B cell (primary cell): ENCODE data around the gene TMEM37. TPM values are rescaled to one million over a fixed set of nuclear protein-coding genes. Genes with fewer than 3 reads are reported as not detected.

Experiments
- ATAC-seq: fragments of 200-7000 bp; cut with Tn5 transposase; one replicate; pipeline ENCODE4 v1.10.0; 2021; ENCODE audit warnings: low read depth, mild to moderate bottlenecking, moderate number of reproducible peaks, moderate library complexity
- CTCF ChIA-PET: fragments of 350-600 bp; sonication (Branson Sonifier 250); formaldehyde crosslinking; loops from one replicate; lab custom pipeline; 2021; ENCODE audit warnings: antibody characterized with exemption, inconsistent platforms; lab: Charles Lee
- POLR2A ChIA-PET: fragments of 350-600 bp; sonication (Branson Sonifier 250); formaldehyde crosslinking; loops from one replicate; lab custom pipeline; 2021; ENCODE audit warnings: antibody characterized with exemption; lab: Charles Lee
- DNase-seq: peaks from one replicate; pipeline ENCODE4 v3.0.0; 2013
- H2AFZ ChIP-seq: 2 replicates; pipeline ENCODE4 v1.6.1; 2012; ENCODE audit warnings: mild to moderate bottlenecking, low read depth, low read length; ENCODE audit not compliant: insufficient read depth, poor library complexity, severe bottlenecking
- H3K27ac ChIP-seq, 2 donors: 1 replicate in 1 of 2; 2 replicates in 1 of 2; pipeline ENCODE4 v1.5.1; 2012 to 2013; ENCODE audit warnings: low read length in 2 of 2, mild to moderate bottlenecking in 2 of 2, moderate library complexity in 1 of 2
- H3K27me3 ChIP-seq, 4 experiments: fragments of 200-600 bp in 1 of 4; sonication (generic) in 1 of 4; replicated peaks in 1 of 4; 1 replicate in 2 of 4; 2 replicates in 2 of 4; pipeline versions ENCODE4 v1.6.1 to v1.7.0; 2013 to 2016; ENCODE audit warnings: low read length in 3 of 4, mild to moderate bottlenecking in 2 of 4, mixed read lengths in 1 of 4, moderate library complexity in 1 of 4; ENCODE audit not compliant: insufficient read depth in 4 of 4, control insufficient read depth in 3 of 4; ENCODE audit errors: control extremely low read depth in 1 of 4
- H3K36me3 ChIP-seq, 2 experiments: replicated peaks in 1 of 2; 1 replicate in 1 of 2; 2 replicates in 1 of 2; pipeline versions ENCODE4 v1.6.1 to v1.7.1; 2013; ENCODE audit warnings: low read length in 1 of 2; ENCODE audit not compliant: insufficient read depth in 2 of 2, control insufficient read depth in 1 of 2; ENCODE audit errors: control extremely low read depth in 1 of 2, extremely low read depth in 1 of 2
- H3K4me1 ChIP-seq, 2 donors: fragments of 200-600 bp in 1 of 2; sonication (generic) in 1 of 2; 1 replicate in 1 of 2; 2 replicates in 1 of 2; pipeline versions ENCODE4 v1.5.1 to v1.6.1; 2013 to 2017; ENCODE audit warnings: low read length in 2 of 2; ENCODE audit not compliant: control insufficient read depth in 2 of 2, insufficient read depth in 2 of 2
- H3K4me2 ChIP-seq: replicated peaks from 2 replicates; pipeline ENCODE3; 2012; ENCODE audit warnings: mild to moderate bottlenecking, low read depth, low read length; ENCODE audit not compliant: poor library complexity, severe bottlenecking
- H3K4me3 ChIP-seq, 5 experiments: fragments of 200-600 bp in 1 of 5; sonication (generic) in 1 of 5; 1 replicate in 3 of 5; 2 replicates in 2 of 5; pipeline versions ENCODE4 v1.5.1 to v1.7.0; 2011 to 2016; ENCODE audit warnings: low read length in 4 of 5, mild to moderate bottlenecking in 4 of 5, low read depth in 2 of 5, control low read depth in 1 of 5, moderate library complexity in 1 of 5; ENCODE audit not compliant: insufficient read depth in 1 of 5; ENCODE audit errors: control extremely low read depth in 1 of 5, extremely low read depth in 1 of 5
- H3K79me2 ChIP-seq: fragments of 200-600 bp; sonication (generic); one replicate; pipeline ENCODE4 v1.6.0; 2016; ENCODE audit warnings: low read length; ENCODE audit not compliant: control insufficient read depth, insufficient read depth
- H3K9ac ChIP-seq: fragments of 200-600 bp; sonication (generic); 2 replicates; pipeline ENCODE4 v1.6.1; 2017; ENCODE audit warnings: mild to moderate bottlenecking, low read length, moderate library complexity
- H3K9me3 ChIP-seq, 3 donors: one replicate each; pipeline versions ENCODE4 v1.6.1 to v1.7.1; 2013; ENCODE audit warnings: low read length in 2 of 3; ENCODE audit not compliant: control insufficient read depth in 2 of 3, insufficient read depth in 1 of 3; ENCODE audit errors: control extremely low read depth in 1 of 3
- H4K20me1 ChIP-seq: 2 replicates; pipeline ENCODE4 v1.6.0; 2012; ENCODE audit warnings: mild to moderate bottlenecking, low read length; ENCODE audit not compliant: insufficient read depth, control insufficient read depth, poor library complexity, severe bottlenecking
- H3K27ac Mint-ChIP-seq: one replicate; pipeline ENCODE4 v1.8.0; 2021; ENCODE audit warnings: mixed read lengths
- H3K27me3 Mint-ChIP-seq: one replicate; pipeline ENCODE4 v1.8.0; 2021; ENCODE audit warnings: mixed read lengths
- H3K4me1 Mint-ChIP-seq: one replicate; pipeline ENCODE4 v1.8.0; 2021; ENCODE audit warnings: mixed read lengths
- H3K4me3 Mint-ChIP-seq: one replicate; pipeline ENCODE4 v1.8.0; 2021; ENCODE audit warnings: mixed read lengths
- H3K9me3 Mint-ChIP-seq: one replicate; pipeline ENCODE4 v1.8.0; 2022; ENCODE audit warnings: mixed read lengths; ENCODE audit not compliant: insufficient read depth
- EZH2 ChIP-seq: IDR thresholded peaks from 2 replicates; pipeline ENCODE4 v1.6.1; 2012; ENCODE audit warnings: borderline replicate concordance, low read depth, mild to moderate bottlenecking, moderate library complexity, low read length; ENCODE audit not compliant: insufficient read depth, poor library complexity, severe bottlenecking
- WGBS: methylation state at CpG from one replicate; pipeline ENCODE4 v1.1.5; 2013; ENCODE audit warnings: missing lambda C conversion rate; ENCODE audit not compliant: insufficient coverage; 5-methylcytosine and 5-hydroxymethylcytosine counted together
- intact Hi-C: fragments of 100-400 bp; cut with micrococcal nuclease; formaldehyde crosslinking; loops from one replicate; pipeline ENCODE4 v1.10.0; 2022
- polyA plus RNA-seq: library from polyadenylated mRNA; depleted of rRNA; stranded (reverse); fragments of >200 nt; gene quantifications from 2 replicates; pipeline ENCODE4 v1.2.3, GENCODE V29; 2012
- total RNA-seq, 2 donors: library from RNA; stranded (reverse); fragments of 120-200 nt in 1 of 2; gene quantifications; 1 replicate in 1 of 2; 2 replicates in 1 of 2; pipeline versions ENCODE4 v1.2.3 to v1.2.4, GENCODE V29; 2013 to 2022
- TF ChIP-seq, protein P1 (sequence below): fragments of 200-600 bp; IDR thresholded peaks from one replicate; pipeline ENCODE4 v1.8.0; 2022; ENCODE audit warnings: antibody characterized with exemption, mild to moderate bottlenecking

The TMEM37 gene
- total and polyA plus RNA-seq, 2 donors (not counting 1 experiment from before 2014, with no cell fraction given), result not detected

DNA sequence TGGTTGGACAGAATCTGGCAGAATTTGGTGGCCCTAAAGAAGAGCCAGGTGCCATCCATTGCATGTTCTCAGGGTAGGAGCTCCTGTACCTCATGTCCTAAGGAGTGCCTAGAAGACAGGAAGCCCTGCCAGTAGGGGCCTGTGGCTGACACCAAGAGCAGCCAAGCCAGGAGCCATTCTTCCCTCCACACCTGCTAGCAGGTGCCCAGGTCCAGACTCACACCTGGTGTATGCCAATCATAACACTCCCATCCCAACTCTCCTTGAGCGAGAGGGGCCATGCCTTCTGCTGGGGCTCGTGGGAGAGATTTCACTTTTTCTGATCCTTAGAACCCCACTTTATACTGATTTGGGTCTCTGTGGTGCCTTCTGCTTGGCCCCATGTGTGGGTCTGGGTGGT lies 26.5 kb upstream of the TMEM37 start:
- H3K4me1 Mint-ChIP-seq, result no peaks in the 10 kb centered on the region
- ChIA-PET POLR2A (no interaction called here), CTCF (interaction anchor here (1.3 to 2.7 kb wide), 4 partner anchors 70 to 298 kb away, joined by 3 to 15 read pairs (median 9); no protein-coding TSS in a partner anchor)
- peaks cover 11% of the 10 kb centered on the region for H3K27me3 Mint-ChIP-seq
- no peak for DNase-seq
- H3K4me3 Mint-ChIP-seq, result no peak overlapping the region
- intact Hi-C loops, result loop anchor here (5.0 kb wide), 1 partner anchor 1277 kb away; no protein-coding TSS in a partner anchor
- H3K9me3 ChIP-seq, result peaks cover 0 to 3% (median 0%) of the 10 kb centered on the region in 3 donors
- no peak for TF ChIP-seq EZH2
- TF ChIP-seq, protein P1, sequence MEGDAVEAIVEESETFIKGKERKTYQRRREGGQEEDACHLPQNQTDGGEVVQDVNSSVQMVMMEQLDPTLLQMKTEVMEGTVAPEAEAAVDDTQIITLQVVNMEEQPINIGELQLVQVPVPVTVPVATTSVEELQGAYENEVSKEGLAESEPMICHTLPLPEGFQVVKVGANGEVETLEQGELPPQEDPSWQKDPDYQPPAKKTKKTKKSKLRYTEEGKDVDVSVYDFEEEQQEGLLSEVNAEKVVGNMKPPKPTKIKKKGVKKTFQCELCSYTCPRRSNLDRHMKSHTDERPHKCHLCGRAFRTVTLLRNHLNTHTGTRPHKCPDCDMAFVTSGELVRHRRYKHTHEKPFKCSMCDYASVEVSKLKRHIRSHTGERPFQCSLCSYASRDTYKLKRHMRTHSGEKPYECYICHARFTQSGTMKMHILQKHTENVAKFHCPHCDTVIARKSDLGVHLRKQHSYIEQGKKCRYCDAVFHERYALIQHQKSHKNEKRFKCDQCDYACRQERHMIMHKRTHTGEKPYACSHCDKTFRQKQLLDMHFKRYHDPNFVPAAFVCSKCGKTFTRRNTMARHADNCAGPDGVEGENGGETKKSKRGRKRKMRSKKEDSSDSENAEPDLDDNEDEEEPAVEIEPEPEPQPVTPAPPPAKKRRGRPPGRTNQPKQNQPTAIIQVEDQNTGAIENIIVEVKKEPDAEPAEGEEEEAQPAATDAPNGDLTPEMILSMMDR, result no peak
- no peaks in the 10 kb centered on the region for H4K20me1 ChIP-seq
- no peak overlapping the region for H3K27ac ChIP-seq
- H3K27me3 ChIP-seq, result peaks cover 0 to 3% (median 0%) of the 10 kb centered on the region in 4 experiments
- H3K79me2 ChIP-seq, result no peaks in the 10 kb centered on the region
- no peak overlapping the region for H3K27ac Mint-ChIP-seq
- H3K4me1 ChIP-seq, result no peaks in the 10 kb centered on the region
- WGBS, result 94% methylated on average over 2 of the region's 2 CpGs
- no peaks in the 10 kb centered on the region for H3K9me3 Mint-ChIP-seq
- H3K4me2 ChIP-seq, result no peak overlapping the region
- H3K9ac ChIP-seq, result no peak overlapping the region
- no peaks in the 10 kb centered on the region for H3K36me3 ChIP-seq
- no peak for ATAC-seq
- H2AFZ ChIP-seq, result no peak overlapping the region
- H3K4me3 ChIP-seq, result no peak overlapping the region

DNA sequence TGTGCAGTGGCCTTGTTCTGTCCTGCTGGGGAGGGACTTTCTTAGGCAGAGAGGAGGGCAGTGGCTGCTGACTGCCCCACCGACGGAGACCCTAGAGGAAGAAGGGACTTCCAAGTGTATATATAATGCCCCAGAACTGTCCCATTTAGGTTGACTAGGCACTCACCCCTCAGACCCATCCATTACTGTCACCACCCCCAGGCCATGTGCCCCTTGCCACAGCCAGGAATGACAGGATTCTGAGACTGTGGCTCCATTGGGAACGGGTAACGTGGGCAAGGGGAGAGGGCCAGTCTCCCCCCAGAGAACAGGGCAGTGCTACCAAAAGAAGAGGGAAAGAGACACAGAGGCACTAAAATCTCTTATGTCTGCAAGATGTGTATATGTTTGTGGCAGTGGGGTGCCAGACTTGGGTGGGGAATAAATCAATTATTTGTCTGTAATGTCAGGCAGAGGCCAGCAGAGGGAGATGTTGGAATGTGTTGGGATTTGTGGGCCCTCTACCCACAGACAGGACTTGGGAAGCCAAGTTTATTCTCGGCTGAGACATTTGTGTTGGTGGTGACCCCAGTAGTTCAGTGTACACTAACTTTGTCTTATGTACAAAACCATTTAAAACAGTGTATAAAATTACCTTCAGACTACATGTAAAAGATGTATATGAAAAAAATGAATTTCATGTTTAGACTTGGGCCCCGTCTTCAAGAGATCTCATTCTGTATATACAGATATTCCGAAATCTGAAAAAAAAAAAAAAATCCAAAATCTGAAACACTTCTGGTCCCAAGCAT lies 24.0 kb upstream of the TMEM37 start:
- ChIA-PET CTCF (interaction anchor here (0.7 to 4.0 kb wide), 7 partner anchors 9 to 702 kb away, joined by 3 to 41 read pairs (median 3); no protein-coding TSS in a partner anchor), POLR2A (no interaction called here)
- Mint-ChIP-seq H3K9me3 (no peaks in the 10 kb centered on the region), H3K4me1 (no peaks in the 10 kb centered on the region), H3K4me3 (no peak overlapping the region), H3K27me3 (peaks cover 15% of the 10 kb centered on the region), H3K27ac (no peak overlapping the region)
- no peak overlapping the region for H3K27ac ChIP-seq
- no peaks in the 10 kb centered on the region for H3K4me1 ChIP-seq
- no peaks in the 10 kb centered on the region for H3K36me3 ChIP-seq
- WGBS, result 77% methylated on average over 4 of the region's 7 CpGs
- H3K27me3 ChIP-seq, result peaks cover 0 to 3% (median 0%) of the 10 kb centered on the region in 4 experiments
- H3K9ac ChIP-seq, result no peak overlapping the region
- intact Hi-C loops, result loop anchor here (1.0 to 5.0 kb wide), 2 partner anchors 253 to 1275 kb away; no protein-coding TSS in a partner anchor
- no peak overlapping the region for H3K4me2 ChIP-seq
- peaks cover 0 to 3% (median 0%) of the 10 kb centered on the region in 3 donors for H3K9me3 ChIP-seq
- no peak for TF ChIP-seq EZH2
- TF ChIP-seq, protein P1, result peak; percentile 81
- H3K4me3 ChIP-seq, result no peak overlapping the region
- H3K79me2 ChIP-seq, result no peaks in the 10 kb centered on the region
- peak; percentile 67 for DNase-seq
- H4K20me1 ChIP-seq, result no peaks in the 10 kb centered on the region
- peak; percentile 60 for ATAC-seq
- no peak overlapping the region for H2AFZ ChIP-seq
